GM18907 (cell line): ENCODE measurements around the gene RIN3.

Experiments used
- ATAC-seq: cut with Tn5 transposase; IDR thresholded peaks from one replicate; pipeline ENCODE4 v1.9.1; 2021; ENCODE audit warnings: mild to moderate bottlenecking, moderate library complexity; ENCODE audit not compliant: unreplicated experiment

The RIN3 gene

DNA sequence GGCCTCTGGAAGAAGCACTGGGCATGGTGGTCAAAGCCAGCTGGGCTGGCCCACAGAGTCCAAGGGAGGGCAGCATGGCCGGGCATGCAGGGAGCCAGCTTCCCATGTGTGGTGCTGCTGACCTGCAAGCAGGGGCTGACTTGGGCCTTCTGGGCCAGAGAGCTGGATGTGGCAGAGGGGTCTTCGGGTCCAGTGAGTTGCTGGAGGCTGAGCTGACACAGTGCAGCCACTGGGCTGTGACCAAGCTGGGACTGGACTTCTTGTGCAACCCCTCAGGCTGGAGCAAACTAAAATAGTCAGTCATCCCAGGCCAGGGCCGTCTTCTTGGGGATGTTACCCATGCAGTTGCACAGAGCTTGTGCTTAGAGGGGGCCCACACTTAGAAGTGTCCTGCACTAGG, 7.3 kb upstream of the RIN3 start:
- ATAC-seq, result no peak

DNA sequence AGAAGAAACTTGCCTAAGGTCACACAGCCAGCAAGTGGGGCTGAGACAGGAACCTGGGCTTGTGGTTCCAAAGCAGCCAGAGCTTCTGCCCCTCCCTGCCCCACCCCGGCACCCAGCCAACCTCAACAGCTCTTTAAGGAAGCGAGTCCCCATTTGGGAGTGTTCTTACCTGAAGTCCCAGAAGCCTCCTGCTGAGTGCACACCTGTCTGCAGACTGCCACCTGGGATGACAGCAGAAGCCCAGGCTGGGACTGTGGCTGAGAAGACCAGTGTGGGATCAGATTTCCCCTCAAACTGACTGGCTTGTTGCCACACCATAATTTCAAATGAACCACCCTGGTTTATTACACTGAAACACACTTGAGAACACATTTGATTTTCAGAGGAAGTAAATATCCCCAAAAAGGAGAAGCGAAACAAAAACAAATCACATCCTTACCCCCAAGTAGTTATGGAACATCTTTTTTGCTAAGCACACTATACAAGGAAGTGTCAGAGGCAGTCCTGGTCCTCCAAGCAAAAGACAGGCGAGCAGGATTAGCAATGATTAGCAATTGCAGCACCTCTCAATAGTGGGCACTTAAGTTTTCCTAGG, 6.3 kb upstream of the RIN3 start:
- ATAC-seq, result peak; percentile 51

DNA sequence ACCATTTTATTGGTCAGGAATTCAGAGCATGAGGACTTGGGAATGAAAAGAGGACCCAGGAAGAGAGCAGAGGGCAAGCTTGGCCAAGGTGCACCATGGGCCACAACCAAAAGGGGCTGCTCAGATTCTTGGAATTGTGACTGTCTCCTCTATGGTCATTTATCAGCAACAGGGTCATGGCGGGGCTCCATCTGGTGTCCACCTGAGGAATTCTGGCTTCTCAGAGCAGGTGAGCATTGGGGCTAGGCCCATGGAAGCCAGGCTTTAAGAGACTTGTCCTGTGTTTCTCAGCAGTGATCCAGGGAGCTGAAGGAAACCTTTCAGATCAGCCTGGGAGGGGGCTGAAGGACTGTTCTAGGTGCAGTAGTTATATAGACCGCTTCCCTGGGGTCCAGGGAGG, 2.6 kb upstream of the RIN3 start:
- no peak for ATAC-seq

DNA sequence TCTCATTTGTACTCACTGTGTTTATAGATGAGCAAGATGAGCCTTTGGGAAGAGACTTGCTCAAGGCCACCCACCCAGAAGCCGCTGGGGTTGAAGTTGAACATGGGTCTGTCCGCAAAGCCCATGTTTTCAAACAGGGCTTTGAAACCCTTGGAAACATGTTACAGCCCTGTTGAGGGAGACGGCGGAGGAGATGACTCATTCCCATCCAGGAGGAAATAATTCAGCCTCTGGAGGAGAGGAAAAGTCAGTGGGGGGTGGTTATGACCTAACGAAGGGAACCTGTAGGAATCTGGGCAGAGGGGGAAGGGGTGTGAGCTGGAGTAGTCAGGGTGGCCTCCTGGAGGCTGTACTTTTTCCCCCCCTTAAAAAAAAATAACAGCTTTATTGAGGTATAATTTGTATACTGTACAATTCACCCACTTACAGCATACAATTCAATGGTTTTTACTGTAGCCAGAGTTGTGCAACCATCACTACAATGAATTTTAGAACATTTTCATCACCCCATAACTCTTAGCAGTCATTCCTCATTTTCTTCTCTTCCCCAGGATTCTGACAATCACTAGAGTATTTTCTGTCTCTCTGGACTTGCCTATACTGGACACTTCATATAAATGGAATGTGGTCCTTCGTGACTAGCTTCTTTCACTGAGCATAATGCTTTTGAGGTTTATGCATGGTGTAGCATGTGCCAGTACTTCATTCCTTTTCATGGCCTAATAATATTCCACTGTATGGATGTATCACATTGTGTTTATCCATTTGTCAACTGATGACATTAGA, 1.9 kb upstream of the RIN3 start:
- ATAC-seq, result no peak

DNA sequence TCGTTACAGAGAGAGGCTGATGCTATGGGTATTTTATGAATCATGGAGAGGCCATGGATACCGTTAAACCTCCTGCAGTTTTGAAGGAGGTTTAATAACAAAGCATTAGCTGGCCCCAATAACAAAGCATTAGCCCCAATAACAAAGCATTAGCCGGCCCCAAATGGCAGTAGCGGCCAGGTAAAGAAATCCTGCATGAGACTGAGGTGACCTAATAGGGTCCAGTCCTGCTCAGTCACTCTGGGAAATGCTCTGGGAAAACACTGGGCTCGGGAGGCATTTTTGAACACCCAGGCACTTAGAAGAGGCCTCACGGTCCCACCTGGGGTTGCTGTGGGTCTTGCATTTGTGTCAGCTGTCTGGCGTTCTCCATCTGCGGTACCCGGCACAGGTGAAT, 776 bp upstream of the RIN3 start:
- no peak for ATAC-seq

DNA sequence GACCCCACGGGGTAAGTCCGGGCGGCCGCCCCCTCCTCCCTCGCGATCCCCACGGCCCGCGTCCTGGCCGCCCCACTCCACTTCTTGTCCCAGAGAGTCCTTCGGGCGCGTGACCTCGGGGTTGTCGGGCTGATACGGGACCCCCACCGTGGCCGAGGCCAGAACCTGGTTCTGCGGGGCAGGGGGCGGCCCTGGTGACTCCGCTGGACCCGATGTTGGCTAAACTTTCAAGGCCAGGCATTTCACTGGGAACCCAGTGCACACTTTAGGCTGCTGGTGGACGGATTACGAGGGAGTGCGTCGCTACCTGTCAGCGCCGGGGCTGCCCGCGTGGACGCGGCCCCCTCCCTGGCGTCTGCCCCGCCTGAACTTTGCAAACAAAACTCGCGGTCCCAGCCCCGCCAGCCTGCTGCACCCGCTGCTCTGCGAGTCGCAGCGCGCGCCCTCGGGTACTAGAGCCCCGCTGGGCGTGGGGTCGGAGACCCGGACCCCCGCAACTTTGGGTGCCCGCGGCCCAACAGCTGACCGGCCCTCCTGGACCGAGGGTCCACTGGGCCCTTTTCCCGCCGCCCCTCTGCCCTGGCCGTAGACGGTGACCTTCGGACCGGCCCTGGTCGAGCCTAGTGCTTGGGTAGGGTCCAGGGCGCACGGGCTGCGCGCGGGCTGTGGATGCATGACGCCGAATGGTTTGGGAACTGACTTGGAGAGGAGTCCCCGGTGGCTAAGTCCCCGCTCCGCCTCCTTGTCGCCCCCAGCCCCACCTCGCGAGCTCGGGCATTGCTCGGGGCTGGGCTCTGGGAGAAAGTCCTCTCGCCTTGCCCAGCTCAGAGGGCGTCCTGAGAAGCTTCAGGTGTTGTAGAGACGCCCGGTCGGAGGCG, 624 bp downstream of the RIN3 start:
- ATAC-seq, result peak; percentile 12

DNA sequence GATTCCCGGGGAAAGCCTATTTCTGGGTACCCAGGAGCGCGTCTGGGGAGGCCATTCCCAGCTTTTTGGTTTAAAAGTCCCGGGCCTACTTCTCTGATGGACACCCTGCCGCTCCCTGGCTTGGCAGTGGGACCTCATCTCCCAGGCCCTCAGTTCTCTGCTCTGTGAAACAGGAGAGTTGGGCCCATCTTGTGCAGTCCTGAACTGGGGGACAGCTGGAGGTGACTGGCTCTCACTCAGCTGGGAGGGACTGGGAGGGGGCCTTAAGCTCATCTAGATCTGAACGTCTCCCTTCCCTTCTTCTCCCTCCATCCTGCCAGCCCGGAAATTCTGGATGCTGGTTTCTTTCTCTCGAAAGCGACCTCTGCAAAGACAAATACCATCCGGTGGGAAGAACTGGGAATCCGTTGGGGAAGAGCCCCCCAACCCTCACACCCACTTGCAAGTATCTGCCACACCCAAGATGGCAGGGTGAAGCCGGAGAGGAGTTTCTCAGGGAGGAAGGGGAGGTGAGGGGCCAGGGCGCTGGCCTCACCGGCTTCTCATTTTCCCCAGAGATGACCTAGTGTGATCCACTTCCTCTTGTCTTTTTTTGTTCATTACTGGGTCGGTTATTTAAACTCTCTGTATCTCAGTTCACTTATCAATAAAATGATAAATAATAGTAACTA, 1.4 kb downstream of the RIN3 start:
- no peak for ATAC-seq

DNA sequence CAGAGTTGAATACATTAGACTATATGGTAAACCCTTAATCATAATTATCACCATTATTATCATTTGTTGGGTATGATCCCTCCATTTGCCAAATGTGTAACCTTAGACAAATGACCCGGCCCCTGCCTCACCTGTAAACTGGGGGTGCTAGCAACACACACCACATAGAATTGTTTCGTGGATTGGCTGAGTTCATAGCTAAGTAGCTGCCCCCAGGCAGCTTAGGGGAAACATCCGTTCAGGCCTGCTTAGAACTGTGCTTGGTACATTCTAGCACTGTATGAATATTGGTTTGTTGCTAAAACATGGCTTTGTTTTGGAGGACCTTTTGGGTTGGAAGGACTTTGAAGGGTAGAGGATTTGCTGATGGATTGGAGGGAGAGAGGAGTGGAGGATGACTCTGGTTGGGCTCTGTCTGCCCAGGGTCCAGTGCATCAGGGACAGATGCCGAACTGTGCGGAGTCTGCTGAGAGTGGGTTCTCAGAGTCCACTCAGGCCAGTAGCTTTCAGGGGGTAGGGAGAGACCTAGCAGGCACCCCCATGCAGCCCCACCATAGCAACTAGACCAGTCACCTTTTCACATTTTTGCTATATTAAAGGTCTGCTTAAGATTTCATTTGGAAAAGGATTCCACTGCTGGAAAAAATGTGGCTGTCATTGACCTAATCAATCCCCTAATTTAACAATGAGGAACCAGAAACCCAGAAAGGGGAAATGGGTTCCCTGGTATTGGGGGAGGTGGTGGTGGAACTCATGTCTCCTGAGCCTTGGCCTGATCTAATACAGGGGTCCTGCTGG, 2.2 kb downstream of the RIN3 start:
- ATAC-seq, result no peak

DNA sequence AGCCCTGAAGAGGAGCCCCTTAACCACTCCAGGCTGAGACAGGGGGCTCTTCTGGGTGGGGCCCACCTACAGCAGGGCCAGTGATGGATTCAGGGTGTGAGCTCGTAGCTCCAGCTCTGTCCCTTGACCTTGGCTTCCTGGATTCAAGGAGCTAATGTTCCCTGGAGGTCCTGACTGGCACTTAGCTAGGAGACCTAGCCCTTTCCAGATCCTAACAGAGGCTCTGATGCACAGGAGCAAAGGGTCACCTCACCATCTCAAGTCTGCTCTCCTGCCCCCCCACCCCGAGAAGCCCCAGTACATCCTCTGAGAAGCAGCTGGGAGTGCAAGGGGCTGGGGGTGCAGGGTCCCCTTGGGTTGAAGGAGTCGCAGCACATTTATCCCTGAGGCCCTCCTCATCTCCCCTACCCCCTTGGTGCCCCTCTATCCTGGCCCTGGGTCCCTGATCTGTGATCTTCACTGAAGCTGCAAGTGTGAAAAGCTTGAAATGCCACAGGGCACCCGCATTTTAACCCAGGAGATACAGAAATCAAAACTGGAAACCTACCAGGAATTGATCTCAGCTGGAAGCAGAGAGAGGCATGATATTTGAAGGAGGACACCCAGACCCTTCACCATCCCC, 2.9 kb downstream of the RIN3 start:
- no peak for ATAC-seq

DNA sequence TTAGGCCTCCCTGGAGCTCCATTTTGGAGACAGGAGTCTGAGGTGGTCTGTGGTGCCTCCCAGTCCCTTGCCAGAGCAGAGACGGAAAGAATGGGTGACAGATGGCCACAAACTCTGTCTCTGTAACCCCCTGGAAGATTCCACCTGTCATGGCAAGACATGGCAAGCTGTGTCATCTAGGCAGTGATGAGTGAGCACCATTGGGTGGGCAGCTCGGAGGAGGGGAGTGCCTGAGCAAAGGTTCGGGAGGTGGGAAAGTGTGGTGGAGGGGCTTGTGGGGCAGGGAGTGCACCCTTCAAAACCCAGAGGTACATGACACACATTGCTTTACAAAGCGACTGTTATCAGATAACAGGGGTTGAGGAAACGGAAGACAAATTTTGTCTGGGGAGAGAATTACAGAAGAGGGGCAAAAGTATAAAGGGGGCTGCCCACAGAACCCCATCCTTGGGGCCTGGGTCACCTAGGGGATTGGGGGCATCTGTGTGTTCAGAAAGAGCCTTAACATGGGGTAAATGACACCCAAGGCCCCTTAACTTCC, 3.5 kb downstream of the RIN3 start:
- ATAC-seq, result no peak

DNA sequence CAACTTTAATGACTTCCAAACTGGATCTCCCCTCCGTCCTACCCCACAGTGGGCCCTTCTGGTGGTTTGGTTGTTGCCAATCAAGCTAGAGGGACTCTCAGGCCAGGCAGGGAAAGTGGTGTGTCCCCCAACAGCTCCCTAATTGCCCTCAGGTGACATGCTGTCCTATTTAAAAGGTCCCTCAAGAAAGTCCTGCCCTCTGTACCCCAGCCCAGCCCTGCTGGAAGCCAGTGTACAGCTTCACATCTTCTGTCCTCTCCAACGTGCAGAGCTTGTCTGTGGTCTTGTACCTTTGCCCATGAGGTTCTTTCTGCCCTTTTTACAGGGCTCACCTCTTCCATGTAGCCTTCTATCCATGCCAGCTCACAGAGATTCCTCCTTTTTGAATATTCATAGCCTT, 4.2 kb downstream of the RIN3 start:
- no peak for ATAC-seq

DNA sequence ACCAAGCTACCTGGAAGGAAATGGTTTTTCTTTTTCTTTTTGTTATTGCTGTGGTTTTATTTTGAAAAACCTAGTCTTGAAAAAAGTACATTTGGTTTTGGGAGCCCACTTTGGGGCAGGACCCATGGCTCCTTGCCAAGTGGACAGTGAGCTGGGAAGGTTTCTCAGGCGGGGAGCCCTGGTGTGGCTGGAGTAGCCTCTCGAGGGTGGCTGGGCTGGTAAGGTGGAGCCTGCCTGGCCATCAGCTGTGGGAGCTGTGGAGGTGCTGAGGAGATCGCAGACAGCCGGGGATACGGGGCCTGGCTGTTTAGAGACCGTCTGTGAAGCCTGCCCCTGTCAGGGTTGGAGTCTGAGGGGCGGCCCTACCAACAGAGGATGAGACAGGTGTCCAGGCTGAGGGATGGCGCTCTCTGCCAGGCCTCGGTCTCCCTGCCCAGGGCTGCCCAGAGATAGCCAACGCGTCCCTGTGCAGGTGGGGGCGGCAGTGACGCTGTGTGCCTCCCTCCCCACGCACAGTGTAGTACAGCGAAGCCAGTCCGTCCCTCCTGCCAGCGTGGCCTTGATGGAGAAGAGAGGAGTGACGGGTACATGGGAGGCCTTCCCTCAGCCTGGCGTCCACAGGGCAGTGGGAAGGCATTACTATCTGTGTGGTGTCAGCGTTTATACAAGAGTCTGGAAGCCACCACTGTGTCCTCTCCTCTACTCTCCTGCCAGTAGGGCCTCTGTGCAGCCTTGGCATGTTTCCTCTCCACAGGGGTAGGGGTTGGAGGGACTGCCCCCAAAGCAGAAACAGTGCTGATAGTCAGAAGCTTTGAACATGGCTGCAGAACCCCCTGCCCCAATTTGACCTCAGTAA, 5.9 kb downstream of the RIN3 start:
- ATAC-seq, result peak; percentile 10

DNA sequence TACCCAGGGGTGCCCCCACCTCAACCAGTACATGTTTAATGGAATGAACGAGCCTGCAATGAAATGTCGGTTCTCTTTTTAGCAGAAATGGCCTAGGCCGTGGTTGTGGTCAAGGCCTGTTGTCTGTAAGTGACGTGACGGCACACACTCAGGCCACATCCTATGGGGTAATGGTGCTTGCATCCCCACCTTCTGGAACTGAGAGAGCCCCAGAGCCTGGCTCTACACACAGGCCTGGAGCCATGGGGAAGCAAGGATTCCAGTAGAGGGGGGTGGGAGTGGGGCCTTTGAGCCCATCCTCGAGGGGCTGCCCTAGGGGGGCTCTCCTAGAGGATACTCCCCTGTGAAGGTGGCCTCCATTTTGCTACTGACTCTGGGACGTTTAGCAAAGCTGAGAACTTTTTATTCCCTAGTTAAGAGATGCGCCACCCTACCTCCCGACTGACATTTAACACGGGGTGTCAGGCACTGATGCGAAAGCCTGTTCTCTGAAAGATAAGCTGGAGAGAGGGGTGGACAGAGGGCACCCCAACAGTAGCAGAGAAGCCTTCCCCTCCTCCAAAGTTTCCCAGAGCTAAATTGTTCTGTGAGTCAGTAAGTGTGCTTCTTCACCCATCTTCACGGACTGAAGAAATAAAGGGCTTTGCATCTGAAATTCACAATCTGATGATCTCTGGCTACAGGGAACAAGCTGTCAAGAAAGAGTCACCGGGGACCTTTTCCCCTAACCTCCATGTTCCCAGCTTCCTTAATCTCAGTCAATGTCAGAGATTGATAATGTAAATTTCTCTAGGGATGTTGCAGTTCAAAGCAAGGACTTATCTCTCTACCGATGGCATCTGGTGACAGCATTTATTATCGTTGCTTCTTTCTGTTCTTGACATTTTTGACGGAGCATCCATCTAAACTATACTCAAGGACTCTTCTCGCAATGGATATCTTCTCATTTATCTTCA, 6.8 kb downstream of the RIN3 start:
- ATAC-seq, result peak; percentile 43

DNA sequence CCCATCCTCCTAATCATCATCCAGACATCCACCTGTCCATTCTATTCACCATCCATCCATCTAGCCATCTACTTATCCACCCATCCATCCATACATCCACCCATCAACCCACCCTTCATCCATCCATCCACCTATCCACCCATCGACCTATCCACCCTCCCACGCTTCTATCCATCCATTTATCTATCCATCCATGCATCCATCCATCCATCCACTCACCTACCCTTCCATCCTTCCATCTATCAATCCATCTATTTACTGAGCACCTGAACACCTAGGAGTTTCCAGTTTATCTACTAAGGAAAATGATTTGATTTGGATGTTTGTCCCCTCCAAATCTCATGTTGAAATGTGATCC, 7.5 kb downstream of the RIN3 start:
- no peak for ATAC-seq

DNA sequence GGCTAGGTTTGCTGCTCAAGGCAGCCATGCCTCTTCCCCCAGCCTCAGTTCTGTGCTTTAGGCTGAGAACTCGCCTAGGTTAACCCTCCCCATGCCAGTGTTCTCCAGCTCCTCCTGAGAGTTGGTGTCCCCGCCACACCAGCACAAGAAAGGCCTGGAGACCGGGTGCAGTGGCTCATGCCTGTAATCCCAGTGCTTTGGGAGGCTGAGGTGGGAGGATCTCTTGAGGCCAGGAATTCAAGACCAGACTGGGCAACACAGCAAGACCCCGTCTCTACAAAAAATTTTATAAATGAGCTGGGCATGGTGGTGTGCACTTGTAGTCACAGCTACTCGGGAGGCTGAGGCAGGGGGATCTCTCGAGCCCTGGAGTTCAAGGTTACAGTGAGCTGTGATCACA, 10.2 kb downstream of the RIN3 start:
- ATAC-seq, result no peak

DNA sequence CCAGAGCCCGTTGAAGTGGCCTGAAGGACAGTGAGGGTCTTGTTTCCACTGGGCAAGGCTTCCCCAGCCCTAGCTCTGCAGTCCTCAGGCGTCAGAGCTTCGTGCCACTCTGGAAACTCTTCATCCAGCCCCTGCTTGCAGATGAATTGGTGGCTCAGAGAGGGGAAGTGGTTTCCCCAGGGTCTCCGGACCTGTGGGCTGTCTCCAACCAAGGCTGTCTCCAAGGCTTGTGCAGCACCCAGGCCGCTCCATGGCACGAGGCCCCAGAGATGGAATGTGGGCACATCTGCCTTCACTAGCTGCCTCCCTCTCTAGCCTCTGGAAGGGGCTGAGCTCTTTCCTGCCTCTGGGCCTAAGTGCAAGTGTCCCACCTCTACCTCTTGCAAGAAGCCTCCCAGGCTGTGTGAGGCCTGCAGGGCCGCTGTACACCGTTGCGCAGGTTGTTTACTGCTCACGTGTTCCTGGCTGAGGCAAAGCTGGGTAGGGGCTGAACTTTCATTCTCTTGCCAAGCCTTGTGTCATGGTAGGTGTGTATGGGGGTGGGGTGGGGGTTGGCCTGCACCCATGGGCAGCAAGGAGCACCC, 11.1 kb downstream of the RIN3 start:
- ATAC-seq, result no peak

DNA sequence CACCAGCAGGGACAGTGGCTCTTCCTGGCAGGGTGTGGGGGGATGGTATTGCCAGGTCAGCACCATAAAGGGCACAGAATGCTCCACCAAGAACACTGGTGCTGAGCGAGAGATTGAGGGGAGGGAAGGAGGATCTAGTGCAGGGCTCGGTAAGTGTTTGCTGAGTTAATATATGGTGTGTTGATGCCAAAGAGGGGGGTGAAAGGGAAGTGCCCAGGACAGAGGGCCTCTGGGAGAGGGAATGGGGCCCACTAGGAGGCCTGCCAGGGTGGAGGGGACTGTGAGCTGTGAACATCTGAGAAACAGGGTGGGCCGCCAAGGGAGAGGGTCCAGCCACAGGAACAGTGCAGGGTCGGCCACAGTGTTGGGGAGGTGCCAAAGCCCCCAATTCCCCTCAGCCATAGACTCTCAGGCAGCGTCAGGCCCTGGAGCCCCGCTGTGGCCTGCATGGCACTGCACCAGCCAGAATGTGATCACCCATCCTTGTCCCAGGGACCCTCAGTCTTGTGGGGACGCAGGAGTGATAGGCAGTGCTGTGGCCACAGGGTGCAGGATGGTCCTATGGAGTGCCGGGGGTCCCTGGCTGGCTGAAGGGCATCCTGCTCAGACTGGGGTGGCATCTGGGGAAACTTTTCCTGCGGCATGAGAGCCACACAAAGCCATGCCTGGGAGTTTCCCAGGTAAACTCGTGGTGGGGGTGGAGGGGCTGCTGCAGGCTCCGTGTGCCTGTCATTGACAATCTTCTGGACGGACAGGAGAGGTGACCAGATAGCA, 11.9 kb downstream of the RIN3 start:
- ATAC-seq, result no peak
